Suprapubic skin (tissue), 4 donors: ENCODE measurements around the gene CD164. TPM values are rescaled to one million over a fixed set of nuclear protein-coding genes. Genes with fewer than 3 reads are reported as not detected.

Experiments used
- DNase-seq, 2 donors: peaks; one replicate each; pipeline ENCODE4 v3.0.0-alpha.2; 2019; ENCODE audit warnings: low spot score in 2 of 2
- H3K27ac ChIP-seq: fragments of 200-600 bp; sonication (generic); one replicate; pipeline ENCODE4 v1.5.1; 2019
- H3K27me3 ChIP-seq: fragments of 200-600 bp; sonication (generic); one replicate; pipeline ENCODE4 v1.5.1; 2019
- H3K36me3 ChIP-seq: fragments of 200-600 bp; sonication (generic); one replicate; pipeline ENCODE4 v1.5.1; 2019
- H3K4me1 ChIP-seq: fragments of 200-600 bp; sonication (generic); one replicate; pipeline ENCODE4 v1.5.1; 2019
- H3K4me3 ChIP-seq: fragments of 200-600 bp; sonication (generic); one replicate; pipeline ENCODE4 v1.5.1; 2019; ENCODE audit warnings: mild to moderate bottlenecking
- H3K9me3 ChIP-seq: fragments of 200-600 bp; sonication (generic); one replicate; pipeline ENCODE4 v1.5.1; 2019
- EP300 ChIP-seq: sonication (generic); formaldehyde crosslinking; IDR thresholded peaks from one replicate; pipeline ENCODE4 v1.6.1; 2017; ENCODE audit warnings: antibody characterized with exemption
- POLR2A ChIP-seq, 2 donors: fragments of 450-650 bp; IDR thresholded peaks; one replicate each; pipeline ENCODE4 v1.6.1; 2017; ENCODE audit warnings: antibody characterized with exemption in 2 of 2, mild to moderate bottlenecking in 2 of 2, moderate library complexity in 2 of 2
- POLR2AphosphoS5 ChIP-seq, 3 donors: sonication (generic); formaldehyde crosslinking; IDR thresholded peaks; one replicate each; pipeline ENCODE4 v1.6.1; 2017; ENCODE audit warnings: antibody characterized with exemption in 3 of 3
- WGBS: methylation state at CpG from one replicate; pipeline ENCODE4 v1.1.5; 2018; 5-methylcytosine and 5-hydroxymethylcytosine counted together
- total RNA-seq, 4 donors: library from RNA; depleted of rRNA; stranded (reverse); fragments of >200 nt; gene quantifications; one replicate each; pipeline ENCODE4 v1.1.0, GENCODE V29; 2016
- TF ChIP-seq, protein P1 (sequence below), 2 donors: fragments of 200-600 bp in 1 of 2; fragments of 450-650 bp in 1 of 2; sonication (generic) in 1 of 2; IDR thresholded peaks; one replicate each; pipeline ENCODE4 v1.5.1; 2016 to 2019; ENCODE audit warnings: antibody characterized with exemption in 2 of 2, mild to moderate bottlenecking in 1 of 2, moderate library complexity in 1 of 2

Gene CD164
- total RNA-seq, 4 donors from 2014 or later: 122 to 174 (median 139) TPM

DNA sequence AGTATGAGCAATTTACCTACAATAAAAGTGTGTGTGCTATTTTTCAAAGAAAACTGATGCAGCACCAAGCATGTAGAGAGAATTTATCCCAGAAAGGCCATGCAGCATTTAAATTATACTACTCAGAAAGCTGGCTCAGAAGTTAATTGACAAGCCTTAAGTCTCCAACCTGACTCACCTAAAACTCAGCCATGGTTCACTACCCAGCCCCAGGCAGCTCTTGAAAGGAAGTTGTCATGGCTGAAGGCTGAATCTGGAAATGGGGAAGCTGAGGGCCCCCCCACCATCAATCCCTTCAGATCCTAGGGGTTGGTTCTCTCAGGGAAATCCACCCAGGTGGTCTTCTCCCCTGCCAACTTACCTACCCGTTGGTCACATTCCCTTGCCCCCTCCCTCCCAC lies 38.5 kb upstream of the CD164 start:
- Histone ChIP-seq H3K27me3 (no peaks in the 10 kb centered on the region), H3K36me3 (no peaks in the 10 kb centered on the region), H3K27ac (no peak overlapping the region), H3K4me1 (peaks cover 7% of the 10 kb centered on the region), H3K9me3 (no peaks in the 10 kb centered on the region), H3K4me3 (no peak overlapping the region)
- 45% methylated on average over 1 of the region's 1 CpG for WGBS
- no peak for TF ChIP-seq POLR2AphosphoS5 (IDR thresholded peaks at IDR 0.05)
- TF ChIP-seq POLR2A (IDR thresholded peaks at IDR 0.05): no peak
- no peak for TF ChIP-seq EP300
- TF ChIP-seq, protein P1, sequence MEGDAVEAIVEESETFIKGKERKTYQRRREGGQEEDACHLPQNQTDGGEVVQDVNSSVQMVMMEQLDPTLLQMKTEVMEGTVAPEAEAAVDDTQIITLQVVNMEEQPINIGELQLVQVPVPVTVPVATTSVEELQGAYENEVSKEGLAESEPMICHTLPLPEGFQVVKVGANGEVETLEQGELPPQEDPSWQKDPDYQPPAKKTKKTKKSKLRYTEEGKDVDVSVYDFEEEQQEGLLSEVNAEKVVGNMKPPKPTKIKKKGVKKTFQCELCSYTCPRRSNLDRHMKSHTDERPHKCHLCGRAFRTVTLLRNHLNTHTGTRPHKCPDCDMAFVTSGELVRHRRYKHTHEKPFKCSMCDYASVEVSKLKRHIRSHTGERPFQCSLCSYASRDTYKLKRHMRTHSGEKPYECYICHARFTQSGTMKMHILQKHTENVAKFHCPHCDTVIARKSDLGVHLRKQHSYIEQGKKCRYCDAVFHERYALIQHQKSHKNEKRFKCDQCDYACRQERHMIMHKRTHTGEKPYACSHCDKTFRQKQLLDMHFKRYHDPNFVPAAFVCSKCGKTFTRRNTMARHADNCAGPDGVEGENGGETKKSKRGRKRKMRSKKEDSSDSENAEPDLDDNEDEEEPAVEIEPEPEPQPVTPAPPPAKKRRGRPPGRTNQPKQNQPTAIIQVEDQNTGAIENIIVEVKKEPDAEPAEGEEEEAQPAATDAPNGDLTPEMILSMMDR (IDR thresholded peaks at IDR 0.05): no peak
- no peak for DNase-seq

DNA sequence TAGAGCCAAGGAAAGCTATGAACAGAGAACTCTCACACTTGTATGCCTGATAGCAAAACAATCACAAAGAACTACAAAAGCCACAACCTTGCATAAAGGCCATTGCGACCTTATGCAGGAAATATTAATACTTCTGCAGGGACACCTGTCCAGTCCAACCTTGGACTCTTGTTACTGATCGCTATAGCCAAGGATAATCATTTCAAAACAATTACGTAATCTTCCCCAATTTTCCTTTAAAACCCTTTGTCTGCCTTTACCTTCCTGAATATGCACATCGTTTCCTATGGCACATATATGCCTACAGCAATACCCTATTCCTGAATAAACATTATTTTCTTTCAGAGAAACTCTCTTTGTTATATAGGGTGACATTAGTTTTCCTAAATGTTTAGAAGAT lies 35.4 kb upstream of the CD164 start:
- no peak overlapping the region for H3K4me3 ChIP-seq
- H3K27me3 ChIP-seq: no peaks in the 10 kb centered on the region
- H3K36me3 ChIP-seq: no peaks in the 10 kb centered on the region
- DNase-seq: no peak
- H3K4me1 ChIP-seq: no peaks in the 10 kb centered on the region
- no peak overlapping the region for H3K27ac ChIP-seq
- 94% methylated on average over 4 of the region's 4 CpGs for WGBS
- H3K9me3 ChIP-seq: no peaks in the 10 kb centered on the region
- TF ChIP-seq, protein P1 (IDR thresholded peaks at IDR 0.05): no peak
- no peak for TF ChIP-seq EP300
- no peak for TF ChIP-seq POLR2AphosphoS5 (IDR thresholded peaks at IDR 0.05)
- TF ChIP-seq POLR2A (IDR thresholded peaks at IDR 0.05): no peak

GRCh38 chr6:109411034-109411433 lies 28.8 kb upstream of the CD164 start:
- no peaks in the 10 kb centered on the region for H3K9me3 ChIP-seq
- H3K4me3 ChIP-seq: no peak overlapping the region
- no peaks in the 10 kb centered on the region for H3K36me3 ChIP-seq
- 55% methylated on average over 2 of the region's 2 CpGs for WGBS
- TF ChIP-seq EP300 (no peak), POLR2AphosphoS5 (IDR thresholded peaks at IDR 0.05) (no peak), POLR2A (IDR thresholded peaks at IDR 0.05) (no peak)
- TF ChIP-seq, protein P1 (IDR thresholded peaks at IDR 0.05): no peak
- no peaks in the 10 kb centered on the region for H3K27me3 ChIP-seq
- H3K27ac ChIP-seq: no peak overlapping the region
- no peak for DNase-seq
- no peaks in the 10 kb centered on the region for H3K4me1 ChIP-seq

DNA sequence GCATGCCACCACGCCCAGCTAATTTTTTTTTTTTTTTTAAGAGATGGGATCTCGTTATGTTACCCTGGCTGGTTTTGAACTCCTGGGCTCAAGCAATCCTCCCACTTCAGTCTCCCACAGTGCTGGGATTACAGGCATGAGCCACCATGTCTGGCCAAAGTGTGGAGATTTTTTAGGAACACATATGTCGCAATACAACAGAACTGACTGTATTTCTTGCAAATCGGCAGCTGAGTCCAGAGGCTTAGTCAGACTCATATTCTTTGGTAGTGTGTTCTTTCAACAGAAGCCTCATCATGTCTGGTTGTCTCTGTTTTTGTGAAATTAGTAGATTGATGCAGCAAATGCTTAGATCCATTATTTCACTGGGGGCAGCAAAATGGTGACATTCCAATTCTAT lies 23.9 kb upstream of the CD164 start:
- Histone ChIP-seq H3K4me1 (peaks cover 5% of the 10 kb centered on the region), H3K9me3 (no peaks in the 10 kb centered on the region), H3K27me3 (no peaks in the 10 kb centered on the region), H3K4me3 (no peak overlapping the region), H3K36me3 (no peaks in the 10 kb centered on the region), H3K27ac (no peak overlapping the region)
- 73% methylated on average over 4 of the region's 4 CpGs for WGBS
- no peak for DNase-seq
- TF ChIP-seq, protein P1 (IDR thresholded peaks at IDR 0.05): no peak
- no peak for TF ChIP-seq POLR2A (IDR thresholded peaks at IDR 0.05)
- TF ChIP-seq EP300: no peak
- no peak for TF ChIP-seq POLR2AphosphoS5 (IDR thresholded peaks at IDR 0.05)

GRCh38 chr6:109397020-109397419 lies 14.8 kb upstream of the CD164 start:
- 83% methylated on average over 4 of the region's 4 CpGs for WGBS
- Histone ChIP-seq H3K36me3 (no peaks in the 10 kb centered on the region), H3K4me1 (peaks cover under 1% of the 10 kb centered on the region), H3K27me3 (no peaks in the 10 kb centered on the region), H3K27ac (no peak overlapping the region), H3K4me3 (no peak overlapping the region), H3K9me3 (no peaks in the 10 kb centered on the region)
- TF ChIP-seq POLR2AphosphoS5 (IDR thresholded peaks at IDR 0.05) (no peak), EP300 (no peak), POLR2A (IDR thresholded peaks at IDR 0.05) (no peak)
- TF ChIP-seq, protein P1 (IDR thresholded peaks at IDR 0.05): peak; percentile 12 to 15
- DNase-seq: no peak
